Neutrophil (primary cell): Measurements from ENCODE around the gene NRXN3.

Experiments
- H3K27ac ChIP-seq: fragments of 200-600 bp; sonication (generic); 2 replicates; pipeline ENCODE4 v1.5.1; 2016; ENCODE audit warnings: mild to moderate bottlenecking, moderate library complexity
- H3K27me3 ChIP-seq: fragments of 200-600 bp; sonication (generic); 2 replicates; pipeline ENCODE4 v1.6.0; 2016; ENCODE audit warnings: mild to moderate bottlenecking
- H3K36me3 ChIP-seq: fragments of 200-600 bp; sonication (generic); 2 replicates; pipeline ENCODE4 v1.5.1; 2017
- H3K4me1 ChIP-seq, 2 experiments: fragments of 200-600 bp in 1 of 2; sonication (generic) in 1 of 2; 1 replicate in 1 of 2; 2 replicates in 1 of 2; pipeline versions ENCODE4 v1.5.1 to v1.6.1; 2013 to 2016; ENCODE audit warnings: low read depth in 1 of 2, low read length in 1 of 2, mild to moderate bottlenecking in 1 of 2, moderate library complexity in 1 of 2; ENCODE audit not compliant: control insufficient read depth in 1 of 2, insufficient read depth in 1 of 2
- H3K4me3 ChIP-seq, 2 experiments: fragments of 200-600 bp in 1 of 2; sonication (generic) in 1 of 2; 1 replicate in 1 of 2; 2 replicates in 1 of 2; pipeline ENCODE4 v1.5.1; 2013 to 2016; ENCODE audit warnings: low read depth in 1 of 2, low read length in 1 of 2, mild to moderate bottlenecking in 1 of 2, moderate library complexity in 1 of 2
- H3K9me3 ChIP-seq: fragments of 200-600 bp; sonication (generic); 2 replicates; pipeline ENCODE4 v1.5.1; 2016
- CTCF ChIP-seq: fragments of 200-600 bp; sonication (generic); IDR thresholded peaks from 2 replicates; pipeline ENCODE4 v1.5.1; 2016; ENCODE audit warnings: antibody characterized with exemption

Gene NRXN3

GRCh38 chr14:78227248-78228077 is 57.3 kb downstream of the NRXN3 start:
- Histone ChIP-seq H3K27me3 (no peaks in the 10 kb centered on the region), H3K27ac (no peak overlapping the region), H3K4me3 (no peak overlapping the region), H3K4me1 (no peaks in the 10 kb centered on the region), H3K36me3 (no peaks in the 10 kb centered on the region), H3K9me3 (no peaks in the 10 kb centered on the region)
- TF ChIP-seq CTCF = no peak

- no peak for TF ChIP-seq CTCF
- H3K27me3 ChIP-seq = no peaks in the 10 kb centered on the region
- no peaks in the 10 kb centered on the region for H3K4me1 ChIP-seq
- H3K9me3 ChIP-seq = no peaks in the 10 kb centered on the region
- no peak overlapping the region for H3K4me3 ChIP-seq
- H3K36me3 ChIP-seq = no peaks in the 10 kb centered on the region
- no peak overlapping the region for H3K27ac ChIP-seq
Observed at GRCh38 chr14:78228702-78229327, 58.6 kb downstream of the NRXN3 start.

DNA sequence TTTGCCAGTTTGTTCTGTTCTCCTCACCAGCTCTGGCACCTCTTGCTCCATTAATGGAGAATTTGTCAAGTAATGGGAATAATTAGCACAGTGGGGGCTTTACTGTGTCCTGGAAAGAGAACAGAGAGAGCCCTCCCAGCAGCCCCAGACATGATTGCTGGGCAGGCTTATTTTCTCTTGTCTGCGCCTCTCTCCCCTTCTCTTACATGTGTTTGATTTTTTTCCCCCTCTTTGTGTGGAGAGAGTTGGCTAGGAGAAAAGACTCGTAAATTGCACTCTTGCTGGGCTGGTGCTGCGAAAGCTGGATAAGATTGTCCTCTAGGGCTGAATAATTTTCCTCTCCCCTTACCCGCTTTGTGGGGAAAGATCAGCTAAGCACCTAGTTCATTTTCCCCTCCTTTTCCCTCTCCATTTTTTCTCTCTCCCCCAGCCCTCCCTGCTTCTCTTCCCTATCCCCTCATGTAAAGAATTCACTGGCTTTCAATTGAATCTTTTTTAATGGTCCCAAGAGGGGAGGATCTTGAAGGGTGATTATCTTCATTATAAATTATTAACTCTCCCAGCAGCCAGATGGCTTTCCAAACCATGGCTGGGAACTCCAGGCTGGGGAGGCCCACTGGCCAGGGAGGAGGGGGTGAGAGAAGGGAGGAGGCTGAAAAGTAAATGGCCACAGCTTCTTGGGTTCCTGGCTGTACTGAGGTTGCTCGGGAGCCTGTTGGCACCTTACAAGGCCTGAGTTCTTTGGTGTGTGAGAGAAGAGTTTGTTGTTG is 62.2 kb downstream of the NRXN3 start:
- H3K36me3 ChIP-seq = no peaks in the 10 kb centered on the region
- H3K27me3 ChIP-seq = no peaks in the 10 kb centered on the region
- no peaks in the 10 kb centered on the region for H3K9me3 ChIP-seq
- H3K4me1 ChIP-seq = no peaks in the 10 kb centered on the region
- no peak overlapping the region for H3K27ac ChIP-seq
- no peak for TF ChIP-seq CTCF
- H3K4me3 ChIP-seq = no peak overlapping the region

DNA sequence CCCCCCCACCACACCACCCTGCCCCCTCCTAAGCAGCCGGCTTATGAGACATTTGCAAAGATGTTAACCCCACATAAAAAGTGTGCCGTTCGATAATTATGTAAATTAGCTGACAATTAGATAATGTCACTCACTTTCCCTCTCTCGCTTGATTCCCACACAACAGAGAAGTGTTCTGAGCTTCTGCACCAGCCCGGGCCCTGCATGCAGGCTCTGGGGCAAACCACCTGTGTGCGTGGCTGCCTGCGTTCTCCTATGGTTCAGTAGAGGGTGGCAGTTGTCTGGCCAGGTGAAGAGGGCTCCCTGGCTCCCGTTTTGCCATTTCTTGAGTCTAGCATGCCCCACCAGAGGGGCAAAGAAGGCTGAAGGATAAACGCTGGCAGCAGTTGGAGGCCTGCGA is 68.0 kb downstream of the NRXN3 start:
- no peaks in the 10 kb centered on the region for H3K4me1 ChIP-seq
- no peak for TF ChIP-seq CTCF
- H3K27ac ChIP-seq = no peak overlapping the region
- no peaks in the 10 kb centered on the region for H3K36me3 ChIP-seq
- H3K9me3 ChIP-seq = no peaks in the 10 kb centered on the region
- H3K27me3 ChIP-seq = no peaks in the 10 kb centered on the region
- no peak overlapping the region for H3K4me3 ChIP-seq

GRCh38 chr14:78240567-78240966 is 70.4 kb downstream of the NRXN3 start:
- Histone ChIP-seq H3K4me1 (no peaks in the 10 kb centered on the region), H3K27me3 (no peaks in the 10 kb centered on the region), H3K27ac (no peak overlapping the region), H3K9me3 (no peaks in the 10 kb centered on the region), H3K36me3 (no peaks in the 10 kb centered on the region), H3K4me3 (no peak overlapping the region)
- no peak for TF ChIP-seq CTCF
